ENCODE measurements around the gene ZNF598. TPM values are rescaled to one million over a fixed set of nuclear protein-coding genes. Genes with fewer than 3 reads are reported as not detected.

The ZNF598 gene
- total and polyA plus RNA-seq, 2 donors from 2014 or later, result 14.3 to 34.9 TPM

DNA sequence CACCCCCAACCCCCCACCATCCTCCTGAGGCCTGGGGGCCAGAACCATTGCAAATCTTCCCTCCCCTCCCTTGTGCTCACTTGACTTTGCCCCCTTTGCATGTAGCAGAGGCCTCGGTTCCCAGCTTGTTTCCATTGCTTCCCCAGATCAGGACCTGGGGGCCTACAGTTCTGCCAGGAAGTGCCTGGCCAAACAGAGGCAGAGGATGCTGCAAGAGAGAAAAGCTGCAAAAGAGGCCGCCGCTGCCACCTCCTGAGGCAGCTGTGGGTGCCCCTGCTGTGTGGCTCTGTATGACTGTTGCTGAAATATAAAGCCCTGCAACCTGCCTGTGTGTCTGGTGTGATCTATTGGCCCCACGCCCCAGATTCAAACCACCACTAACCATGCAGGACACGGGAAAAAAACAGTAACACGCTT is 48.0 kb downstream of the ZNF598 start:
- H3K27me3 ChIP-seq (ENCODE audit: control insufficient read depth, insufficient read depth, low read length), result no peaks in the 10 kb centered on the region
- H3K36me3 ChIP-seq (ENCODE audit: control insufficient read depth in 2 of 3, insufficient read depth in 3 of 3, low read length in 3 of 3), result peaks cover 0 to 6% (median 6%) of the 10 kb centered on the region in 3 donors
- FAIRE-seq (no peak), DNase-seq (no peak)
- intact Hi-C loops (cut with DNase I), result no loop called here
- H3K4me3 ChIP-seq (ENCODE audit: low read length in 3 of 3), result no peak overlapping the region
- H3K9me3 ChIP-seq (ENCODE audit: control insufficient read depth in 2 of 3, insufficient read depth in 1 of 3, low read length in 3 of 3), result no peaks in the 10 kb centered on the region
- no peak overlapping the region for H3K27ac ChIP-seq (ENCODE audit: low read depth in 2 of 2, low read length in 2 of 2)
- peaks cover 0 to 21% (median 20%) of the 10 kb centered on the region in 3 donors for H3K4me1 ChIP-seq (ENCODE audit: control insufficient read depth in 2 of 3, insufficient read depth in 2 of 3, low read depth in 1 of 3, low read length in 3 of 3)
- H3K9ac ChIP-seq (ENCODE audit: low read length in 3 of 3), result no peak overlapping the region
- TF ChIP-seq CTCF (IDR thresholded peaks at IDR 0.05; ENCODE audit: borderline replicate concordance, extremely low read depth, insufficient read depth), result no peak

DNA sequence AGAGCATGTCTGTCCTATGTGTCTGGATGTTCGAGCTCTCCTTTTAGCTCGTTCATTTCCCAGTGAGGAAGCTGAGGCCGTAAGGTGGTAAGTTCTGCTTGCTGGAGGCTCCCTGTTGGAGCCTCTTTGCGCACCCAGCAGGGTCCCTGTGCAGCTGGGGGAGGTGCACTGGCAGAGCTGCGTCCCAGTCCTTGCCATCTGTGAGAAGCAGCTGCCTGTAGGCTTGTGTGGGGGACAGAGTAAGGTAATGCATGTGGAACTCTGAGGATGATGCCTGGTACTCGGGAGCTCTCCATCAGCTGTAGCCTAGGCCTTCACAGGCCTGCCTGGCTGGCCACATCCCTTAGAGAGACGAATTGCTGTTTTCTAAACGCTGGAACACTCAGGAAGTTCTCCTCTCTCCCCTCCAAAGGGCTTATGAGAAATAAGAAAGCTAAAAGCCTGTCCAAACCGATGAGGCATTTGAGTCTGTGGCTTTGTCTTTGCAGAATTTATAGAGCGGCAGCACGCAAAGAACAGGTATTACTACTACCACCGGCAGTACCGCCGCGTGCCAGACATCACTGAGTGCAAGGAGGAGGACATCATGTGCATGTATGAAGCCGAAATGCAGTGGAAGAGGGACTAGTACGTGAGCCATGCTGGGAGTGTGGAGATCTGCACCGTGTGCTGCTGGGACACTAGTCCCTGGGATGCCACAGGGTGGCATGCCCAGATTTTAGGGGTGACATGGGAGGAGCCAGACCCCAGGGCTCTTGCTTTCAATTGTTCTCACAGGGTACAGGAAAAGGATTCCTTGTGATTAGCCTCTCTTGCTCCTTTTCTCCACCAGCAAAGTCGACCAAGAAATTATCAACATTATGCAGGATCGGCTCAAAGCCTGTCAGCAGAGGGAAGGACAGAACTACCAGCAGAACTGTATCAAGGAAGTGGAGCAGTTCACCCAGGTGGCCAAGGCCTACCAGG is 48.7 kb downstream of the ZNF598 start:
- peak in 1 of 5 donors; percentile 7 for DNase-seq
- H3K4me3 ChIP-seq (ENCODE audit: low read length in 3 of 3), result peak overlapping the region in 2 of 3 donors; percentile 29 to 81
- H3K36me3 ChIP-seq (ENCODE audit: control insufficient read depth in 2 of 3, insufficient read depth in 3 of 3, low read length in 3 of 3), result peaks cover 0 to 6% (median 6%) of the 10 kb centered on the region in 3 donors
- TF ChIP-seq CTCF (IDR thresholded peaks at IDR 0.05; ENCODE audit: borderline replicate concordance, extremely low read depth, insufficient read depth), result no peak
- no peaks in the 10 kb centered on the region for H3K9me3 ChIP-seq (ENCODE audit: control insufficient read depth in 2 of 3, insufficient read depth in 1 of 3, low read length in 3 of 3)
- FAIRE-seq, result no peak
- intact Hi-C loops (cut with DNase I), result no loop called here
- peaks cover 0 to 21% (median 20%) of the 10 kb centered on the region in 3 donors for H3K4me1 ChIP-seq (ENCODE audit: control insufficient read depth in 2 of 3, insufficient read depth in 2 of 3, low read depth in 1 of 3, low read length in 3 of 3)
- H3K9ac ChIP-seq (ENCODE audit: low read length in 3 of 3), result peak overlapping the region in 2 of 3 donors; percentile 16 to 91
- H3K27me3 ChIP-seq (ENCODE audit: control insufficient read depth, insufficient read depth, low read length), result no peaks in the 10 kb centered on the region
- H3K27ac ChIP-seq (ENCODE audit: low read depth in 2 of 2, low read length in 2 of 2), result no peak overlapping the region

GRCh38 chr16:1959269-1960039 is 50.2 kb downstream of the ZNF598 start, which contains the start of gene NDUFB10:
Gene NDUFB10 (plus strand): TSS chr16:1959538. CDS start chr16:1959625, 87 bp downstream.
- H3K9ac ChIP-seq (ENCODE audit: low read length in 3 of 3), result peak within 1 kb of the TSS; percentile 33 to 91 (median 87)
- intact Hi-C loops (cut with DNase I), result no loop called here
- peak within 1 kb of the TSS; percentile 64 to 81 (median 75) for H3K4me3 ChIP-seq (ENCODE audit: low read length in 3 of 3)
- peaks cover 0 to 6% (median 6%) of the 10 kb centered on the region in 3 donors for H3K36me3 ChIP-seq (ENCODE audit: control insufficient read depth in 2 of 3, insufficient read depth in 3 of 3, low read length in 3 of 3)
- DNase-seq (peak; percentile 90 to 97 (median 93)), FAIRE-seq (no peak)
- peak within 1 kb of the TSS; percentile 75 to 78 for H3K27ac ChIP-seq (ENCODE audit: low read depth in 2 of 2, low read length in 2 of 2)
- no peaks in the 10 kb centered on the region for H3K9me3 ChIP-seq (ENCODE audit: control insufficient read depth in 2 of 3, insufficient read depth in 1 of 3, low read length in 3 of 3)
- peak; percentile 64 for TF ChIP-seq CTCF (IDR thresholded peaks at IDR 0.05; ENCODE audit: borderline replicate concordance, extremely low read depth, insufficient read depth)
- H3K27me3 ChIP-seq (ENCODE audit: control insufficient read depth, insufficient read depth, low read length), result no peaks in the 10 kb centered on the region
- H3K4me1 ChIP-seq (ENCODE audit: control insufficient read depth in 2 of 3, insufficient read depth in 2 of 3, low read depth in 1 of 3, low read length in 3 of 3), result peaks cover 0 to 16% (median 15%) of the 10 kb centered on the region in 3 donors

Data from kidney (tissue), 14 donors.